GM18907 (cell line): Measurements from ENCODE around the gene STATH.
"Not testable (repeated sequence)": the region's sequence is repeated elsewhere in the genome, so short reads cannot be mapped to it uniquely, and the experiment has no call there.

Source experiments
- ATAC-seq: cut with Tn5 transposase; IDR thresholded peaks from one replicate; pipeline ENCODE4 v1.9.1; 2021; ENCODE audit warnings: mild to moderate bottlenecking, moderate library complexity; ENCODE audit not compliant: unreplicated experiment

The STATH gene, protein sequence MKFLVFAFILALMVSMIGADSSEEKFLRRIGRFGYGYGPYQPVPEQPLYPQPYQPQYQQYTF

DNA sequence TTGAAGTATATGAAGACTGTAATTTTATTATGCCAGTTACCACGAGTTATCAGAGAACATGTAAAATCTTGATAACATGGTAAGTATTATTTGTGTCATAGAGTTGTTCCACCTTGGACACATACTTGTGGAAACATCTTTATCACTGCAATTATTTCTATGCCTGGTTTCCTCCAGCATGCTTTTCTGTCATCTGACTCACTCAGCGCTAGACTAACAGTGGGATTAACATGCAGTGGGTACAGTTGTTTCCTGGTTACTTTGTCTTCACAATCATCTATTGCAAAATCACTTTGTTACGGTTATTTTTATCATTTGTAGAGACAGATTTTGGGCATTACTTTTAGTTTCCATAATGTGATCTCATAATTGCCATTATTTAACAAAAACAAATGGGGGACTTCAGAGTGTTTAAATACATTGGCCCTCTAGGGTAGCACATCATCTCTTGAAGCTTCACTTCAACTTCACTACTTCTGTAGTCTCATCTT lies at the start of gene STATH:
Gene STATH (plus strand): TSS at position 441 of the 491 bp plus-strand sequence. CDS start 2,472 bp downstream, outside the sequence.
- ATAC-seq: no peak

GRCh38 chr4:69951602-69952001 lies 44.2 kb upstream of the STATH start:
- no peak for ATAC-seq

GRCh38 chr4:69957209-69957608 lies 38.6 kb upstream of the STATH start:
- no peak for ATAC-seq

DNA sequence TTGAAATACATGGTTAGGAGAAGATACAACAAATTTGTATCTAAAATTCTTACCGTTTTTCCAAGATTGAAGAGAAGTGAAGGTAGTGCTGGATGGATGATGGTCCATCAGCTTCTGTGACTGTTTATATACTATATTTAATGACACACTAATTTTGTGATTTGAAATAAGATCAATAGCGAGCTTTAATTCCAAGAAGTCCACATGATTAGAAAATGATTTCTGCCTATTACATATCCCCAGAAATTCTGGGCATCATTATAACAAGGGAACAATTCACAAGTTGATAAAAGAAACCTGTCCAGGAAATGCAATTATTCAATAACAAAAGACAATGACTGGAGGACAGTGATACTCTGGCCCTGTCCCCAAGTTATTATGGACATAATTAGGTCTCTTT lies 30.1 kb upstream of the STATH start, which contains the start of gene CSN2:
Gene CSN2 (minus strand): TSS at position 101 of the 400 bp plus-strand sequence. CDS start 4,733 bp downstream, outside the sequence.
- no peak for ATAC-seq

- no peak for ATAC-seq
Observed at GRCh38 chr4:69970071-69970470, 25.7 kb upstream of the STATH start.

DNA sequence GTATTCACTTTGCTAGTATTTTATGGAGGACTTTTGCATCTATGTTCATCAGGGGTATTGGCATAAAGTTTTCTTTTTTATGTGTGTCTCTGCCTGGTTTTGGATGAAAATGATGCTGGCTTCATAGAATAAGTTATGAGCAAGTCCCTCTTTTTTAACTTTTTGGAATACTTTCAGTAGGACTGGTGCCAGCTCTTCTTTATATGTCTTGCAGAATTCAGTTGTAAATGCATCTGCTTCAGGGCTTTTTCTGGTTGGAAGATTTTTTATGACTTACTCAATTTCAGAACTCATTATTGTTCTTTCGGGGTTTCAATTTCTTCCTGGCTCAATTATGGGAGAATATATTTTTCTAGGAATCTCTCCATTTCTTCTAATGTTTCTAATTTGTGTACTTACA lies 21.1 kb upstream of the STATH start:
- ATAC-seq: no peak

- ATAC-seq: no peak
Observed at GRCh38 chr4:69977582-69977981, 18.2 kb upstream of the STATH start.

- peak; percentile 65 for ATAC-seq
Observed at GRCh38 chr4:69984030-69984443, 11.7 kb upstream of the STATH start.

DNA sequence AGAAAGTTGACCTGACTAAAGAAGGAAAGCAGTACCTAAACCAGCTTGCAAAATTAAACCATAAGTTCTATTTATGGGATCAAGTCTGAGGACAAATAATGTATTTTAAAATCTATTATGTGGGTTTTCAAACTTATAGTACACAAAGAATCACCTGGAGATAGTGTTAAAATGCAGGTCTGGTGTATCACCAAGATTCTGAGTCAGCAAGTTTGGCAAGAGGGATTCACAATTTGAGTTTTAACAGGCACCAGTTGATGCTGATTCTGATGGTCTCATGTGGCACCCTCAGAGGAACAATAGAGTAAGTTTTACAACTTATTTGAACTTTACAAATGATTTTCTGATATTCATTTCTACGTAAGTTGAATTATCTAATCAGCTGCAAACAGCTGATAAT lies 9.1 kb upstream of the STATH start:
- no peak for ATAC-seq

DNA sequence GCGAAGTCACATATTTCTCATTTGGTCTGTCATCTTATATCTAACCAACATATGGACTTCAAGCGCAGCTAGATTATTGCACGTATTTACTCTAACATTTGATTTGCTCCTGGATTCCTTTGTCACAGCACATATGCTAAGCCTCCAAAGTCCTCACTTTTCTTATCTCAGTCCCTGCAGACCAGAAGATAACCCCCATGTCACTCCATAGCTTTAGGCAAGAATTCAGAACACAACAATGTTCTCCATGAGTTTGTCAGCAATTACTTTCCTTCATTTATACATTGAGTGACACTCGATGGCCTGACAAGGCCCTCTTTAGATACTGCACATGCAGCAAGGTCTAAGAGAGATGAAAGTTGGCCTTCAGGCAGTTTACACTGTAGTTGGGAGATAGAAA lies 4.8 kb upstream of the STATH start:
- no peak for ATAC-seq

GRCh38 chr4:69994782-69995181 lies 984 bp upstream of the STATH start:
- no peak for ATAC-seq

DNA sequence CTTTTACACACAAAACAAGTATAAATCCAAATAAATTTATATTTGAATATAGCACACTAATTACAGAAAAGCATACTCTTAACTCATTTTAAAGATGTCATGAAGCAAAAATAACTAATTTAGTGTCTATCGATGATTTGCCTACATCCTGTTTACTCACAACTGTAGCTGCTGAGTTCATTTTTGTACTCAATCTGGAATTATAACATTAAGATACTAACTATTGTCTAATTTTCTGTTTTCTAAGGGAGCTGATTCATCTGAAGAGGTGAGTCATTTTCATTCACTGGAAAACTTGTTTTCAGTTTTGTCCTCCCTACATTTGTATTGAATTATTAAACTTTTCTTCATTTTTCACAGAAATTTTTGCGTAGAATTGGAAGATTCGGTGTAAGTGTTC lies 3.7 kb downstream of the STATH start:
- ATAC-seq: no peak

- ATAC-seq: no peak
Observed at GRCh38 chr4:70000711-70001110, 4.9 kb downstream of the STATH start.

DNA sequence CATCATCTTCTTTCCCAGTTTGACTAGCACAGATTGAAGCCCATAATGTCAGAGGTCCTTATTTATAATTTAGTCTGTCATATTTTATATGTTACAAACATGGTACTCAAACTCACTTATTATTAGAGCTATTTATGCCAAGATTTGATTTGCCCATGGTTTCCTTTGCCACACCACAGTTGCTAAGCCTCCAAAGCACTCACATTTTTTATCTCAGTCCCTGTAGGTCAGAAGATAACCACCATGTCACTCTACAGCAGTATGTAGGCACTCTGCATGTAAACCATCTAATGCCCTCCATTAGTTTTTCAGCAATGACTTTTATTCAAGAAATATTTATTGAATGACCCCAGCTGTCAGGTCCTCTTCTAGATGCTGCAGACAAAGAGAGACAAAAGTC lies 6.7 kb downstream of the STATH start:
- no peak for ATAC-seq

- ATAC-seq: no peak
Observed at GRCh38 chr4:70008771-70009170, 13.0 kb downstream of the STATH start.

GRCh38 chr4:70019006-70019405 lies 23.2 kb downstream of the STATH start:
- ATAC-seq: not testable (repeated sequence)

- no peak for ATAC-seq
Observed at GRCh38 chr4:70023218-70023617, 27.5 kb downstream of the STATH start.

DNA sequence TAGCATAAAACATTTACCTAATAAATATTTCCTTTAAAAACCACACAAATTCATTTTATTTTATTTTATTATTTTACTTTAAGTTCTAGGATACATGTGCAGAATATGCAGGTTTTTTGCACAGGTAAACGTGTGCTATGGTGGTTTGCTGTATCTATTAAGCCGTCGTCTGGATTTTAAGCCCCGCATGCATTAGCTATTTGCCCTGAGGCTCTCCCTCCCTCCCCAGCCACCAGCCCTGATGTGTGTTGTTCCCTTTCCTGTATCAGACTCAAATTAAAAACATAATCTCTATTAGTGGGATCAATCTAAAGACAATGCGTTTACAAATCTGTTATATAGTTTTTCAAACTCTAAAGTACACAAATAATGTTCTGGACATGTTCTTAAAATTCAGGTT lies 31.2 kb downstream of the STATH start:
- ATAC-seq: no peak

DNA sequence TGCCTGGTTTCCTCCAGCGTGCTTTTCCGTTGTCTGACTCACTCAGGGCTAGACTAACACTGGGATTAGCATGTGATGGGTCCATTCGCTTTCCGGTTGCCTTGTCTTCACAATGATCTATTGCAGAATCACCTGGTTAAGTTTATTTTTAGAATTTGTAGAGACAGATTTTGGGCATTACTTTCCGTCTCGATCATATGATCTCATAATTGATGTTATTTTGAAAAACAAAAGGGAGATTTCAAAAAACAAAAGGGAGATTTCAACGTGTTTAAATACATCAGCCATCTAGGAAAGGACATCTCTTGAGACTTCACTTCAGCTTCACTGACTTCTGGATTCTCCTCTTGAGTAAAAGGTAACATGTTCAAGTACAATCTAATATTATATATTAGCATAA lies 32.4 kb downstream of the STATH start, which contains the start of gene HTN3:
Gene HTN3 (plus strand): TSS at position 301 of the 400 bp plus-strand sequence. CDS start 2,282 bp downstream, outside the sequence.
- ATAC-seq: not testable (repeated sequence)

DNA sequence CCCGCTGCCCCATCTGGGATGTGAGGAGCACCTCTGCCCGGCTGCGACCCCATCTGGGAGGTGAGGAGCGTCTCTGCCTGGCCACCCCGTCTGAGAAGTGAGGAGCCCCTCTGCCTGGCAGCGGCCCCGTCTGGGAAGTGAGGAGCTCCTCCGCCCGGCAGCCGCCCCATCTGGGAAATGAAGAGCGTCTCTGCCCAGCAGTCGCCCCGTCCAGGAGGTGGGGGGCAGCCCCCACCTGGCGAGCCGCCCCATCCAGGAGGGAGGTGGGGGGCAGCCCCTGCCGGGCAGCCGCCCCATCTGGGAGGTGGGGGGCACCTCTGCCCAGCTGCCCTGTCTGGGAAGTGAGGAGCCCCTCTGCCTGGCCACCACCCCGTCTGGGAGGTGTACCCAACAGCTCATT lies 41.8 kb downstream of the STATH start:
- ATAC-seq: not testable (repeated sequence)

DNA sequence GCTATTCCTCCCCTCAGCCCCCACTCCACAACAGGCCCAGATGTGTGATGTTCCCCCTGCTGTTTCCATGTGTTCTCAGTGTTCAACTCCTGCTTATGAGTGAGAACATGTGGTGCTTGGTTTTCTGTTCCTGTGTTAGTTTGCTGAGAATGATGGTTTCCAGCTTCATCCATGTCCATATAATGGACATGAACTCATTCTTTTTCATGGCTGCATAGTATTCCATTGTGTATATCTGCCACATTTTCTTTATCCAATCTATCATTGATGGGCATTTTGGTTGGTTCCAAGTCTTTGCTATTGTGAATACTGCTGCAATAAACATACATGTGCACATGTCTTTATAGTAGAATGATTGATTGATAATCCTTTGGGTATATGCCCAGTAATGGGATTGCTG lies 44.2 kb downstream of the STATH start:
- not testable (repeated sequence) for ATAC-seq

GRCh38 chr4:70041652-70042286 lies 46.0 kb downstream of the STATH start:
- ATAC-seq: no peak

GRCh38 chr4:70050138-70050537 lies 54.4 kb downstream of the STATH start, which contains the start of gene HTN1:
HTN1 (plus strand) TSS chr4:70050438; CDS start chr4:70053077, 2,639 bp downstream.
- ATAC-seq: not testable (repeated sequence)
